Stimulated activated CD4-positive, alpha-beta T cell treated with anti-CD3 and anti-CD28 coated beads, Interleukin-1b, Interleukin-23, amount 100 ng/mL, for 24 hours (primary cell): Measurements from ENCODE around the gene U2SURP.

Experiments used
- DNase-seq, 4 experiments: peaks; one replicate each; pipeline ENCODE4 v3.0.0-alpha.2; 2020; ENCODE audit warnings: low read depth in 4 of 4, low spot score in 1 of 4

The U2SURP gene

DNA sequence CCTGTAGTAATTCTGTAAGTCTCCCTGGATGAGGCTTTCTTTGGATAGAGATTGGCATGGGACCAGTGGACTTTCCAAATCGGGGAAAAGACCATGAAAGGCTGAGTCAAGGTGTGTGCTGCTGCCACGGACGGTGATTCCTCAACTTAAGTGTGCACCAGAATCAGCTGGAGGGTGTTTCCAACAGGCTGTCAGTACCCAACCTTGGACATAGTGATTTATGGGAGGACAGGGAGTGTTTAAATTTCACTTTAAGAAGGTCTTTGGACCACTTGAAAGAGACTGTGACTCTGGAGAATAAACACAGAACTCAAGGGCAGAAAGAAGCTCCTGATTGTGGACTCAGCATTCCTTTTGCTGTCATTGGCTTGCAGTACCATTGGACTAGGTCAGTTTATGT lies 97.8 kb downstream of the U2SURP start:
- no peak for DNase-seq

DNA sequence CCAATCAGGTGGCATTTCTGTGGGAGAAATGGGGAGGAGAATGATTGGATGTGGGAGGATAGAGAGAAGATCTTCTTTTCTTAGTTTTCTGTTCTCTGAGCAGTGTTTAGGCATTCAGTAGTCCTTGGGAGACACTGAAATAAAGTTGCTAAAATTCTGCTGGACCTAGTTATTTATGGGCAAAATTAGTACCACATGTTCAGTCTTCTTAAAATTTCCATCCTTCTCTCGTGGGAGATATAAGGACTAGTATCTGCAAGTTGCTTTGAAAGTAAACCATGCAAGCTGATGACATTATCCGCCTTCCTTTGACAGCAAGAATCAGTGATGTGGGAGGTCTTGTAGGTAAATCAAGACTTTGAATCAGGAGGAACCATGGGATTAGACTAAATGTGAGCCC lies 98.3 kb downstream of the U2SURP start:
- DNase-seq, result no peak

DNA sequence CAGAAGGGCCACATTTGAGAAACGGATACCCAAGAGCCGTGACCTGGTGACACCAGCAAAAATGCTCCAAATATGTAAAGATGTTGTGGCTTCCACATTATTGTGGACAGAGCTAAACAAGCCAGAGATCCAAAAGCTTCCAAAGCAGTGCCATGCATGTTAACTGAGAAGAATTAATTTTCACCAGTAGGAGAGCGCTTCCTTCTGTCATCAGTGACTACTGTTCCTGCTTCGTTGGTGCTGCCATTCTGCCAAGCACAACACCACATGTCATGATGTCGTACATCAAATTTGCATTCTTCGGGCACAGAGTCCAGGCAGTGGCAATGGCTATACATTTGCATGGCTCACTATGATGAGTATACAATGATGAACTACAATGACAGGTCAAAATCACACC lies 99.1 kb downstream of the U2SURP start:
- DNase-seq, result no peak

DNA sequence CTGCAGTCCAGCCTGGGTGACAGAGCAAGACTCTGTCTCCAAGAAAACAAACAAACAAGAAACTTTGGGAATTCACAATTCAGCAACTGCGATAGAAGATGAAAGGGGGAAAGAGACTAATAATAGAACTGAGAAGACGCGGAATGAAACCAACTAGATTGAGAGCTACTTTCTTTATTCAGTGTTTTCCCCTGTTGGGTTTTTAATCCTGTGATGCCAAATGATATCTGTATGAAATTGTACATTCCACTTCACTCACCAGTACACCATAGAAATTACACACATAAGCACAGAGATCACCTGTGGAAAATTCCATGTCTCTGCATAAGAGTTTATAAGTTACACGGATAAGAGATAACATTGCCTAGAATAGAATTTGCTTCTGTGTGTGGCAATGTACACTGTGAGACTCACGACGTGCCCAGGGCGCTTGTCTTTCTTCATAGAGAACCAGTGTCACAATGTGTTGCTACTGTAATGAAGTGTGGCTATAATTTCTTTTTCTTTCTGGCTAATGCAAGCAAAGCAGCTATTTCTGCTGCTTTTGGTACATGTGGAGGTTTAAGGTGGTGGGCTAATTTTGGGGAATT lies 100.5 kb downstream of the U2SURP start:
- no peak for DNase-seq

DNA sequence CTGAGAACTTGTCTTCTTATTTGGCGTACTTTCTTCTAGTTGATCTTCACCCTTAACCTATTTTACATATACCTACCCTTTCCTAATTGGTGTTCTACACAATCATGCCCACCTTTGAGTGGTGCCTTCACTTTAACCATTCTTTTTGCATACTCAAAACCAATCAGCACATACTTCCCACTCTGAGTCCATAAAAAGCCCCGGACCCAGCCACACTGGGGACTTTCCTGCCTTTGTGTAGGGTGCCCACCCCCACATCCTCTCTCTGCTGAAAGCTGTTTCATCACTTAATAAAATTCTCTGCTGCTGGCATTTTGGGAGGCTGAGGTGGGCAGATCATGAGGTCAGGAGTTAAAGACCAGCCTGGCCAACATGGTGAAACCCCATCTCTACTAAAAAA lies 102.3 kb downstream of the U2SURP start:
- DNase-seq, result no peak

DNA sequence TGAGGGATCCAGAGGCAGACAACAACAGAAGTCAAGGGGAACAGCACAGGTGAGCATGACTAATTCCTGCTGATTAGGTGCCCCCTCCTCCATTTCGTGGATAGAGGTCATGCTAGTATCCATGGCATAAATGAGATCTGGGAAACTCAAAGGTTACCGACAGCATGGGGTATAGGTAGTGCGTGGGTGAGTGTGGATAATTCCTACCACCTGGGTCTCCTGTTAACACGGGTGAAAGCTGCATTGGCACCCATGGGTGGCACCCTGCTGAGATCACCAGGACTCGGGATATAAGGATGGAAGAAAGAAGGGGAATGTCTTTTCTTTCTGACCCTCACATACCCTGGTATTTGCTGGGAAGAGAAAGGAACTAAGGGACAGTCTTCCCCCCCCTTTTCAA lies 103.8 kb downstream of the U2SURP start:
- no peak for DNase-seq

DNA sequence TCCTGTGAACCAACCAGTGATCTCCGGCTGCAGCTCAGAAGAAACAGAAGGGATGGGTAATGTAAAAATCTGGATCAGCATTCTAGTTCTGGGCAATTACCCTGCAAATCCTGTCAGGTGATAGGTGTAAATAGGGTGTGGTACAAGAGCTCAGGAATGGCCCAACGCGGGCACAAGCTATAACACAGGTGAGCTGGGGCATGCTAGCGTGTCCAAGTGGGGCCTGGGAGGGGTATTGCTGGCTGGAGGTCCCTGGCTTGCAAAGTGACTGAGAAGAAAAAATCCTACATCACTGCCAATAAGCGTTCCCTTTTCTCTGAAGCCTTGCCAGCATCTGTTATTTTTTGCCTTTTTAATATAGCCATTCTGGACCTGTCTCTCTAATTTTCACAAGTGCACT lies 108.5 kb downstream of the U2SURP start:
- no peak for DNase-seq
